GM21825 (cell line): ENCODE data around the gene RRBP1.

Experiments
- ATAC-seq: cut with Tn5 transposase; IDR thresholded peaks from one replicate; pipeline ENCODE4 v1.9.1; 2021; ENCODE audit warnings: mild to moderate bottlenecking, moderate library complexity; ENCODE audit not compliant: unreplicated experiment

Gene RRBP1

DNA sequence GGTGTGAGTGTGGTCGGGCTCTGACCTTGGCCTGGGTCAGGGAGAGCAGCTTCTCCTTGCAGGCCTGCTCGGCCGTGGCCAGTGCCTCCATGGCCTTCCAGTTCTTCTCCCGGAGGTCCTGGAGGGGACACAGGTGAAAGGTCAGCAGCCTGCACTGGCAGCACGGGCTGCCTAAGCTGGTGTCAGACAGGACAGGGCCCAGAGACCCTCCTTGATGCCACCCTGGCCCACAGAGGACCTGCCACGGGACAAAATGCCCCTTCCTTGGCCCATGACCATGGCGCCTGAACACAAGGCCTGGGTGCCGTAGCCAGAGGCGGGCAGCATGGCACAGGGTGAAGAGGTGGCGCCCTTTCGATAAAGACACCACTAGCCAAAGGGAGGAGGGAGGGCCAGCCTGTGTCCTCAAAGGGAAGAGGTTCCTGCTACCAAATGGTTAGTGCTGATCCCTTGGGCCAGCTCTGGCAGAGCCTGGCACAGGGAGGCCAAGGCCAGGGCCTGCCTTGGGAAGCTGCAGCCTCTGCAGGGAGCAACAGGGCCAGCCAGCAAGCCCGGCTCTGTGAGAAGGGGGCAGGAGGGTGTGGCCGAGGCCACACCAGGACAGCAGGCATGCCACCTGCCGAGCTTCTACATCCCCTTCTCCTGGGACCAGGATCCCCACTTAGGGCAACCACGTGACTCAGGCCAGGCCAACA, 57.3 kb downstream of the RRBP1 start:
- no peak for ATAC-seq

GRCh38 chr20:17624070-17624469, 58.0 kb downstream of the RRBP1 start:
- ATAC-seq, result no peak

- no peak for ATAC-seq
These were observed 59.1 kb downstream of the RRBP1 start for GRCh38 chr20:17622851-17623508.

GRCh38 chr20:17622086-17622850, 59.8 kb downstream of the RRBP1 start:
- no peak for ATAC-seq

DNA sequence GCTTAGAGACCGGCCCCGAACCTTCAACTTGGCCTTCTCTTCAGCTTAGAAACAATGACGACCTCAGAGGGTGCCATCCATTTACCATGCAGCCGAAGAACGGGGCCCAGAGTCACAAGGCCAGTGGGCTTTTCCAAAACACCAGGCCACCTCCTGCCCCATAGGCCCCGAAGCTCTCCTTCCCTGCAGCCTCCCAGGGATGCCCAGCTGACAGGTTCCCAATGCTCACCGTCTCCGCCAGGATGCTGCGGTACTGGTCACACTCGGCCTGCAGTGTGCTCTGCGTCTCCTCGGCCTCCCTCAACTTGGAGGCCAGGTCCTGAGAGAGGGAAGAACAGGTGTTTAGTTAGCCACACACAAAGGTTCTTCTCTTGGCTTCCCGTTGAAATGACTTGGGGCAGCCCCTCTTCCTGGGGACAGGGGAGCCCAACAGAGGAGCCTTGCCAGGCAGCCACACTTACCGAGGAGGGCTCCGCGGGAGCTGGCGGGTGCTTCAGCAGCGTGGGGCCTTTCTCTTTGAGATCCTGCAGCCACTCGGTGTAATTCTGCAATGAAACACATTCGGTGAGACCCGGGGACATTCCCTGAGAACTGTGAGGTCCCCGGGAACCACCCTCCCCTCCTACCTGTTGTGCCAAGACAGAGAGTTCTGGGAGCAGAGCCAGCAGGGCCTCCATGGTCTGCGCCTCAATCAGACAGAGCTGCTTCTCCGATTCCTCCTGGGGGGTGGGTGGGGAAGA, 60.6 kb downstream of the RRBP1 start:
- ATAC-seq, result no peak

DNA sequence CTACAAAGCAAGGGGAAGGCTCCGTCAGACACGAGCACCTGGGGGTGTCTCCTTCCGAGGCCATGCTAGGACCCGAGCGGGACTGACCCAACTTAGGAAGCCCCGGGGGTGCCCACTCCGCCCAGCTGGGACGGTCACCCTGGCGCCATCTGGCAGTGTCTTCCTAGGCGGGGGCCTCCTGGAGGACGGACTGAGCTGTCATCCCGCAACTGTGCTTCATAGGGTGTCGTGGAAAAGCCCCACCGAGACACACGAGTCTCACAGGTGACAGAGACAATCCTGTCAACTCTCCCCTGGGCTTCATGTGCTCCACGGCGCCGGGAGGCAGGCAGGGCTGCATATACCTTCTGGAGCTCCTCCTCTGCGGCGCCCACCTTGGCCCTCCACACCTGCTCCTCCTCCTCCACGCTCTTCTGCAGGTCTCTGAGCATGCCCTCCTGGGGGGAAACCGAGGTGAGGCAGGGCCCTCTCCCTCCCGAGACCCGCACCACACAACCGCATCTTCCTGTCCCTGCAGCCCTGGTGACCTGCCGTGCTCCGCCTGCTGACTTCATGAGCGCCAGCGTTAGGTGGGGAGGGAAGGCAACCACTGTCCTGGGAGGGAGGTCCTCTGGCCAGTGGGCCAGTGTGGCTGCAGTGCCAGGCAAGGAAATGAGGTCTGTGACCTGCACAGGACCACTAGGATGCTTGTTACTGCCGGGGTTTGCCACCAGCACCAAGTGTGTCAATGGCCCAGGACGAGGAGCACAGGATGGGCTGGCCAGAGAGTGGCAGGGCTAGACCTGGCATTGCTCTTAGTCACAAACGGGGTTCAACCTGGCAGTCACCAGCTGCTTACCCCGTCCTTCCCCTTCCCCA, 61.4 kb downstream of the RRBP1 start:
- no peak for ATAC-seq

DNA sequence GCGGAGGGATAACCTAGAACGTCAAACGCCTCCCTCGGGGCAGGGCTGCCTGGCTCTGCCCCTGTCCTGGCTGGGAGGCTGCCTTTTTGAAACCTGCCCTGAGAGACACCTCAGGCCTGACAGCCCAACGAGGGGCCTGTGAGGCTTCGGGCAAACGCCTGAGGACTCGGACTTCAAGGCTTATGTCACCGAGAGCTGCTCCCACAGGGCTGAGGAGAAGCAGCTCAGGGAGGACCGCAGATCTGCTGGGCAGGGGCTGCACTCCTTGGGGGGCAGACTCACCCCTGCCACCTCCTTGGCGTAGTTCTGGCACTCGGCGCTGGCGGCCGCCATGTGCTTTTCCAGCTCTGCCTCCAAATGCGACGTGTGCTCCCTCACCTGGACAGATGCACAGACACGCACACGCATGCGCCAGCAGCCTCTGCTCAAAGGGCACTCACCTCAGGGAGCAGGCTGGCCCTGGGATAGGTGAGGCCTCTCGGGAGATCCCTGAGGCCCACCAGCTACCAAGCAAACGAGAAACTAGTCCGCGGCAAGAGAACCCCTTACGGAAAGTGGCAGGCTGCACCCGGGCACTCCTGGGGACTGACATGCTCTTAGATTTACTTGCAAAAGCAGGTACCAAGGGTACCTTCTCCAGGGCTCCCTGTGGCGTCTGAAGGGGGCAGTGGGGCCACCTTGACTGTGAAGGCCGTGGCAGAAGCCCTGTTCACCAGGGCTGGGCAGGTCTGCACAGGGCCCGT, 62.5 kb downstream of the RRBP1 start:
- ATAC-seq, result no peak

DNA sequence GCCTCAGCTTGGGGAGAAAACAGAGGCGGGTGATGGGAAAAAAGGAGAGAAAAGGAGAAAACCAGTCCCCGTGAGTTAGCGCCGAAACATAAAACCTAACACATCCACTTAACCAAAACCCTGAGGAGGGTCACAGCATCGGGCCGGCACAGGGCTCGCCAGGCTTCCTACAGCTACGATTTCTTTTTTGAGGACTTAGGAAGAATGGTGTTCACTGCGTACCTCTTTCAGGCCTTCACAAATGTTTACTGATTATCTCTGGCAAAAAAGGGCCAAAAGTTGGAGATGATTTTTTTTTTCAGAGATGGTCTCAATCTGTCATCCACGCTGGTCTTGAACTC, 63.4 kb downstream of the RRBP1 start:
- no peak for ATAC-seq

DNA sequence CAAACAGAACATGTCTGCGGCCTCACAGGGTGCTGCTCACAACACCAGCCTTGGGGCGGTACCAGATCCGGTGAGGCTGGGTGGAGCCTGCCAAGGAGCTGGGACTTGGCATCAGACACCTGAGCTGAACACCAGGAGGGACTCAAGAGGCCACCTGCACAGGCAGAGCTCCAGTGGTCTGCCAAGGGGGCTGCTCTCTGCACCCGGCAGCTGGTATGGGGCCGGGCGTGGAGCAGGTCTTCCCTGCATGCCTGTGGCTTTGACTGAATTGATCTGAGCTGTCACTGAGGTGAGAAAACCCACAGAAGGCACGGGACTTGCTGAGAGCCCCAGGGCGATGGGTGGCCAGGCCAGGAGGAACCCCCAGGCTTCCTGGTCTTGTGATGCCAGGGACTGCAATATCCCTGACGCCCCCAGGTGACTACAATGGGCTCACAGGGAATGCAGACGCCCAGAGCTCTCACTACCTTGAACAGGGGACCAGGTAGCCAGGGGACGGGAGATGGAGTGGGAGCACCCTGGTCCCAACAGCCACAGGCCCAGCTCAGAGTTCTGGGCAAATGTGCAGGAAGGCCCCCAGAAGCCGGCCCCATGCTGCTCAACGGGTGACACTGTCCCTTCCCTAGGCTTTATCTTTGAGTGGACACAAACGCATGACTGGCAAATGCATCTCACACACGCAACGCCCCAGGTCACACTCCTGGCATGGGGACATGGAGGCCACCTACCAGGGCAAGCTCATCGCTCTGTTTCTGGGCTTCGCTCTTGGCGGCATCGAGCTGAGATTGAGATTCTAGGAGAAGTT, 64.0 kb downstream of the RRBP1 start:
- no peak for ATAC-seq

DNA sequence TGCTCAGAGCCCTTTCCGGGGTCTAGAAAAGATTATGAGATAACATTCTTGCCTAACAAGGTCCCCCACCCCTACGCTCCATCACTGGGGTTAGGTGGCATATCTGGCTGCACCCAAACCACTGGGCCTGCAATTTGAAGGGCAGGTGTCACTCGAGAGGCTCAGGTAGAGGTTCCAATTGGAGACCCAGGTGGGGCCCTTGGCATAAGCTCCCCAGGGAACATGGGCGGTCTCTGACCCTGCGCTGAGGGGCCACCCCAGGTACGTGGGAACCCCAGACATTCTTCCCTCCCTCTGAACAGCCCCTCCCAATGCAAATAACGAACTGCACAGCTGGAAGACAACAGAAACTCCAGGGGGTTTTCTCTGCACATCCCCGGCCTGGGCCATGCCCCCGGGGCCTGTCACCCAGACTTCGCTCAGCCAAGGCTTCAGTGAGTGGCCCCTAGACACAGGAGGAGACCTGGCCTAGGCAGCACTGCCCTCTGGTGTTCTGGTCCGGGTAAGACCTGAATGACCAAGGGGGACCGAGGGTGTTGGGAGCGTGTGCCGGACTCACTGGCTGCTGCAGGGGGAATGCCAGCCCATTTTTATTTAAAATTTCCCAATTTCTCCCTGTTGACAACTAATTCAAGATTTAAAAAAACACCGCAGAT, 64.7 kb downstream of the RRBP1 start:
- no peak for ATAC-seq

GRCh38 chr20:17616480-17617211, 65.4 kb downstream of the RRBP1 start:
- ATAC-seq, result no peak

DNA sequence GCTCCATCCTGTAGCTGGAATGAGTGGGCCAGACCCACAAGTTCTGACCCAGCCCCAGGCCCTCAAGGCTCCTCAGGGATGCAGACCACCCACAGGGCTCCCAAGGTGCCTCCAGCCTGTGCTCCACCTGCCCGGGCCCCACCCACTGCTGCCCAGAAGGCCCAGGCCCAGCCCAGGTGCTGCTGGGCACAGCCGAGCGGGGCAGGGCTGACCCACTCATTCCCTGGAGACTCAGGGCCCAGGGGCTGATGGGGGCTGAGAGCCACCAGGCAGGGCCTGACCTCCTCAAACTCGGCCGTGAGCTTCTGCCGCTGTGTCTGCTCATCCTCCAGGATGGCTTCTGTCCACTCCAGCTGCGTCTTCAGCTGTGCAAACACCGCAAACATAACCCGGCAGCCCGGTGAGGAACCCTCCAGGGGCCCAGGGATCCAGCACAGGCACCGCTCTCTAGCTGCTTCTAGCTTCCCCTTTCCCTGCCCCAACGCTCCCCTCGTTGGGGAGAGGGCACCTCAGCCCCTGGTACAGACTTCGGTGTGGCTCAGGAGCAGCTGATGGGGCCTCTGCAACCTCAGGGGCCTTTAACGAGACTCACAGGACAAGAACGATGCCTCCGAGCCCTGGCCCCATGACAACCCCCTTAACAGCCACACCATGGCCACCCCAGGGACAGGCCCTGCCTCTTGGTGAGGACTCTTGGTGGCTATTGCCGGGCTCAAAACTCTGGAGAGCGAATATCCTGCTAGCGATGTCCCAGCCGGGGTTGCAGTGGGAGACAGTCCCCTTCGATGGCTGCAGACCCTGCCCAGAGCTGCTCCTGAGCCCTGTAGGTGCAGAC, 66.2 kb downstream of the RRBP1 start:
- no peak for ATAC-seq

- no peak for ATAC-seq
These were observed 67.0 kb downstream of the RRBP1 start for GRCh38 chr20:17614812-17615644.

GRCh38 chr20:17614176-17614811, 67.7 kb downstream of the RRBP1 start:
- ATAC-seq, result no peak

DNA sequence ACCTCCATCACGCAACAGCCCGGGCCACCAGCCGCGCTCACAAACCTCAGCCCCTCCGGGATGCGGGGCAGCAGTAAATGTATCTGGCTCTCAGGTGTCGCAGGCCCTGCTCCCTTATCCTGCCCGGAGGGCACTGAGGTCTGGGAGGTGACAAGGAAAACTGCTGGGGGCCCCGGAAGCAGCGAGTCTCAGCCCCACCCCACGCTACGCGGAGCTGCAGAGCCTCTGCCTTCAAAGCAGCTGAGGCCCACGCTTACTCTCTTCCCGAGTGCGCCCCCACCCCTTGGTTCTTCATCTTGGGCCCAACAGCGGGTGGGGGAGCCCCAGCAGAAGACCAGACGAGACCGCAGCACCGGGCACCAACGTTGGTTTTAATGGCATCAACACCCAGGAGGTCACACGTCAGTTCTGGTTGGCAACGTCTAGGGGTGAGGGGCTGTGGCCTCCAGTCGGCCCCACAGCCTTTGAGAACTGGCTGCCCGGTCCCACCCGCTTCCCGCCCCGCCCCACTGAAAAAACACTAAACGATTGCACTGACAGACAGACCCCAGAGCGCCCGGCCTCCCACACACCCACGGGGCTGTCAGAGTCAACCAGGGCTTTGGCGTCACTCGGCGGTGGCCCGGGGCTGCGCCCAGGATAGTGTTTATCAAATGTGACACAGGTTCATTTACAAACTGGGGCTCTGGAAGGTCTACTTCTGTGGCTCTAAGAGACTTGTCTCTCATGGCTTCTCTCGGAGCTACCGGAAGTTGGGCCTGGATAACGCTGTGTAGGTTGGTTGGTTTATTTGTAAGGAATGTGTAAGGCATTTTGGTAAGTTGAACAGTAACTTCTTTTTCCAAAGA, 68.5 kb downstream of the RRBP1 start:
- ATAC-seq, result no peak
